ENCODE measurements around the gene PGBD1.
A peak's percentile ranks its signal among the peaks of the same experiment; 100 is the strongest.

PGBD1 gene

DNA sequence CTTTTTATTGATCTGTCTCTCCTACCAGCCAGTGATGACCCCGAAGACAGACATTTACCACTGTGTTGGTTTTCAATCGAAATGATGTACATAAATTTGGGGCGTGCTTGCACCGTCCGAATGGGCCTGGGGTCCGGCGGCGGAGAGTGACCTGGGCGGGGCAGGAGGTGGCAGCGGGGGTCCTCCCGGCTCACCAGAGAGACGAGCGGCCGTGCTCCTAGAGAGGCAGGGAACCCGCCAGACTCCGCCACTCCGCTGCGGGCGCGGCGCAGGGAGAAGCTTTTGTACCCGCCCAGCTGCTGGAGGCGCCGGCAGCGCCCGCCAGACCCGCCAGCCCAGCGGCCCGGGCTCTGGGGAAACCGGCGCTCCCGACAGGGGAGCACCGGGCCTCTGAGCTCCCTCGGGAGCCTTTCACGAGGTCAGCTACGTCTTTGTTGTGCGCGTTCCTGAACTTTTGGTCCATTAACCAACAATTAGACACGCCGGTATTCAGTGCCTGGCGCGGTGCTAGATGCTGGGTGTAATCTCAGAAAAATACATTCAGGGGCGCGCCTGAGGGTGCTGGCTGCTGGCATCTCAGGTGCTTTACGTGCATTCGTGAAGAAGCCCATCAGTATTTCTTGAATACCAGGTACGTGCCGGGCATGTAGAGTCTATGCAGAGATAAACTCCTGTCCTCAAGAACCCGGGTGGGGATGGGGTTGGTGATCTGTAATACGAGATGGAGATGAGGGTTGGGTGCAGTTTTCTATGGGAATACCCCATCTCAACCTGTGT is at the start of gene PGBD1:
PGBD1 (plus strand) TSS at position 285 of the 777 bp plus-strand sequence. CDS start 2,242 bp downstream, outside the sequence.
- DNase-seq (ENCODE audit: low spot score): peak; percentile 73

DNA sequence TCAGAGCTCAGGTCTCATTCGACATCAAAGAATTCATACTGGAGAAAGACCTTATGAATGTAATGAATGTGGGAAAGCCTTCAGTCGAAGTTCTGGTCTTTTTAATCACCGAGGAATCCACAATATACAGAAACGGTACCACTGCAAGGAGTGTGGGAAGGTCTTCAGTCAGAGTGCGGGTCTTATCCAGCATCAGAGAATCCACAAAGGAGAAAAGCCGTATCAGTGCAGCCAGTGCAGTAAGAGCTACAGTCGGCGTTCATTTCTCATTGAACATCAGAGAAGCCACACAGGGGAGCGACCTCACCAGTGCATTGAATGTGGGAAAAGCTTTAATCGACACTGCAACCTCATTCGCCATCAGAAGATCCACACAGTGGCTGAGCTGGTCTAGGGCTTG is 48.6 kb upstream of the PGBD1 start:
- DNase-seq (ENCODE audit: low spot score): no peak

- no peak for DNase-seq (ENCODE audit: low spot score)
Observed at GRCh38 chr6:28235912-28236452, 45.4 kb upstream of the PGBD1 start.

- no peak for DNase-seq (ENCODE audit: low spot score)
Observed at GRCh38 chr6:28239636-28240035, 41.7 kb upstream of the PGBD1 start.

GRCh38 chr6:28240471-28240870 is 40.9 kb upstream of the PGBD1 start:
- DNase-seq (ENCODE audit: low spot score): no peak

DNA sequence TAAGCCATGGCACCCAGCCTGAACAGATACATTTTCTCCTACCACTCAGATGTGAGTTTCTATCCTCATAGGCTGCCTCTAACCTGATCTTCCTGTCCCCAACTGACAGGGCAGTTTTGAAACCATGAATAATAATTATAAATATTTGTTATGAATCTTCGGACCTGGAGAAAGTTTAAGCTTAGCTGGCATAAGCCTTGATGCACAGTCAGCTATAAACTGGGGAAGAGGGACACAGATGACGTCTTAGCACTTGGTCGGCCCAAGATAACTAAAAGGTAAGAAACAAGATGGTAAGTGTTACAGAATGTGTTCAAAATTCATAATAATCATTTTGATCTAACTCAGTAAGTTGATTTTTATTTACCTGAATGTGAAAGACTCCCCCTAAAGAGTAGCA is 37.4 kb upstream of the PGBD1 start:
- DNase-seq (ENCODE audit: low spot score): no peak

DNA sequence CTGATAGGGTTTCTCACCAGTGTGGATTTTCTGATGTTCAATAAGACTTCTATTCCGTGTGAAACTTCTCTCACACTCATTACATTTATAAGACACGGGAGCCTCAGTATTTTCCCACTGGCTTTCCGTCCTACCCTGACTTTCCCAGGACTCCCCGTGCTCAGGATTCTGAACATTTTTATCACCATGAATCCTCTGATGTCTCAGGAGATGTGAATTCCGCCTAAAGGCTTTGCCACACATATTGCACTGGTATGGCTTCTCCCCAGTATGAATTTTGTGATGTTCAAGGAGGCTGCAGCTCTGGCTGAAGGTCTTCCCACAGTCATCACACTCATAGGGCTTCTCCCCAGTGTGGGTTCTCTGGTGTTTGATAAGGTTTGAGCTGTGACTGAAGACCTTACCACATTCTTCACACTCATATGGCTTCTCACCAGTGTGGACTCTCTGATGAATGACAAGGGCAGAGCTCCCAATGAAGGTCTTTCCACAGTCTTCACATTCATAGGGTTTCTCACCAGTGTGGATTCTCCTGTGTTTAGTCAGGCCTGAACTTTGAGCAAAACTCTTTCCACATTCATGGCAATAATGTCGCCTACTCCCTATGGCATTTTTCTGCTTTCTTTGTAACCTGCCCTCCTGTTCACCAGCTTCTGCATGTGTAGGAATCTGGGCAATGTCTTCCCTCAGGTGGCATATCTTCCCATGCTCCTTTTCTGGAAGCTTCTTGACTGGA is 36.0 kb upstream of the PGBD1 start:
- no peak for DNase-seq (ENCODE audit: low spot score)

DNA sequence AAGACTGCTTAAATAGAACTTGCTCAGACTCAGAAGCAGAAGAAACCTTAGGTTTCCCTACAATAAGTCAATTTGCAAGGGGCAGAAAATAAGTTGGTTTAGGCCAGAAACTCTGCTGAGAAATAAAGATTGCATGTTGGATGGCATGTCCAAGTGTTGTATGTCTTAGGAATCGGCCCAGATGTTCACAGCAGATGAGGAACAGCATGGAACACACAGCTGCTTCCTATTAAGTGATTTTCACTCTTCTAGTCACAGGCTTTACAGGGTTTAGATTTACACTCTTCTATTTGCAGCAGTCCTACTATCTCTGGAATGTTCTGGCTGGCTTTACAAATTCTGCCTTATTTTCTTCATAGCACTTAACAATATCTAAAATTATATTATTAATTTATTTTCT is 32.5 kb upstream of the PGBD1 start:
- DNase-seq (ENCODE audit: low spot score): no peak

GRCh38 chr6:28250747-28251146 is 30.6 kb upstream of the PGBD1 start:
- DNase-seq (ENCODE audit: low spot score): no peak

DNA sequence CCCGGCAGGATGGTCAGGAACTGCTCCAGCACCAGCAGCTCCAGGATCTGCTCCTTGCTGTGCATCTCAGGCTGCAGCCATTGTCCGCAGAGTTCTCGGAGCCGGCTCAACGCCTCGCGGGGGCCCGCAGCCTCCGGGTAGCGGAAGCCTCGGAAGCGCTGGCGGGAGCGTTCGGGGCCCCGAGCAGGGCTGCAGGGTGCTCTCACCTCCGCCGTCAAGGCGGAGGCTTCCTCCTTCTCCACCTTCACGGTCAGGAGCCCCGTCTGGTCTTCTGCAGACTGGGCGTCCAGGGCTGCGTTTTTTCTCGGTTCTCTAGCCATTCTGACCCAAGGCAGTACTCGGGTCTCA is 29.7 kb upstream of the PGBD1 start:
- no peak for DNase-seq (ENCODE audit: low spot score)

DNA sequence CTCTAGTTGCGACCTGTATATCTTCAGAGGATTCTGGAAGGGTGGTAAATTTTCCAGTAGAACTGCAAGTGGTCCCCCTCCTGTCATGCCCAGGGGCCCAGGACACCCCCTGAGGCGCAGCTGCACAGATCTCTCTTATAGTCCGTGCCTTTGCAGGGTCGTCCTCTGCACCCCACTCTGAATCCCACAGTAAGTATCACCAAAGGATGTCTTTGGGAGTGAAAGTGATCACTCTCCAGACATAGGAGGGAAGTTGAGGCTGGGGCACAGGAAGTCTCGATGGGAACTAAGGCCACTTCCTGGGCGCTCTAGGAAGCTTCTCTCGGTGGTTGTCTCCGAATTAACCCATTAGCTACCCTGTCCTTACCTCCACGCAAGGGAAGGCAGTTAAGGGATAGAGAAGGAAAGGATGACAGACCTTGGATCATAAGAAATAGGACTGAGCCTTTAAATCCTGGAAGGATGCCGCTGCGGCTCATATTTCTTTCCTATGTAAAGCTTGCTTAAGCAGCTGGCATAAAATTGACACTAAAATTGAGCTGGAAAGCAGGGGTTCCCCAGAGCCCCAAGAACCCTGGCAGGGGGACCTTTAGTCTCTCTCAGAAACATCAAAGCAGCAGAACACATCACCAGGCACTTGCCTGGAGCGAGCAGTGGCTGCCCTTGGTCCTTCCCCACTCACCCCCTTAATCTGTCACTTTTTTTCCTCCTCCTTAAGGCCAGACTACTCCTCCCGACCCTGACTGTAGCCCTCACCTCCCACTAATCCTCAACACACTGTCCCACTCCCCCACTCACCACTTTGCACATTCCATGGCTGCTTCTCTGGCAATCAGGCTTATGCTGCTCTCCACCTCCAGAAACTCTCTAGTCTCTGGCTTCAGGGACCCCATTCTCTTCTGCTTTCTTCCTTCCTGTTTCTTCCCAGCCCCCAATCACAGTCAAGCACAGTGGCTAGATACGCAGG is 29.1 kb upstream of the PGBD1 start, which contains the start of gene ZKSCAN4:
ZKSCAN4 (minus strand) TSS at position 261 of the 967 bp plus-strand sequence. CDS start 289 bp downstream, outside the sequence.
- DNase-seq (ENCODE audit: low spot score): peak; percentile 79

DNA sequence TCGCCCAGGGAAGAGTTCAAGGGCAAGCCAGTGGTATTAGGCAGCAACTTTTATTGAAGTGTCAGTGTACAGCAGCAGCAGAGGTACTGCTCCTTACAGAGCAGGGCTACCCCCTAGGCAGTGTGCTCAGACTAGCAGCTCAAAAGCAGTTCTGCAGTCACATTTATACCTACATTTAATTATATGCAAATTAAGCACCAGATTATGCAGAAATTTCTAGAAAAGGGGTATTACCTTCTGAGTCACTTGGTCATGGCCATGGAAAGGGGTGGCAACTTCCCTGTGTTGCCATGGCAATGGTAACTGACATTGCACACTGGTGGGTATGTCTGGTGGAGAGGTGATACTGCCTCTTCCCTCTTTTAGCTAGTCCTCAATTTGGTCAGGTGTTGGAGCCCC is 27.3 kb upstream of the PGBD1 start:
- DNase-seq (ENCODE audit: low spot score): no peak

DNA sequence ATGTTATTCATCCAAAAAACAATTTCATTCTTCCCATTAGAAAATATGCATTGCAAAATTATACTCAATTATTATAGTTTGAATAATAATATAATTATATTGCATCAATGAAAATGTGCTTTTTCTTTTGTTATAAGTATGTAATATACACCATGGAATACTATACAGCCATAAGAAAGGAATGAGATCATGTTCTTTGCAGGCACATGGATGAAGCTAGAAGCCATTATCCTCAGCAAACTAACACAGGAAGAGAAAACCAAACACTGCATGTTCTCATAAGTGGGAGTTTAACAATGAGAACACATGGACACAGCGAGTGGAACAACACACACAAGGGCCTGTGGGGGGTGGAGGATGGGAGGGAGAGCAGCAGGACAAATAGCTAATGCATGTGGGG is 24.3 kb upstream of the PGBD1 start:
- no peak for DNase-seq (ENCODE audit: low spot score)

DNA sequence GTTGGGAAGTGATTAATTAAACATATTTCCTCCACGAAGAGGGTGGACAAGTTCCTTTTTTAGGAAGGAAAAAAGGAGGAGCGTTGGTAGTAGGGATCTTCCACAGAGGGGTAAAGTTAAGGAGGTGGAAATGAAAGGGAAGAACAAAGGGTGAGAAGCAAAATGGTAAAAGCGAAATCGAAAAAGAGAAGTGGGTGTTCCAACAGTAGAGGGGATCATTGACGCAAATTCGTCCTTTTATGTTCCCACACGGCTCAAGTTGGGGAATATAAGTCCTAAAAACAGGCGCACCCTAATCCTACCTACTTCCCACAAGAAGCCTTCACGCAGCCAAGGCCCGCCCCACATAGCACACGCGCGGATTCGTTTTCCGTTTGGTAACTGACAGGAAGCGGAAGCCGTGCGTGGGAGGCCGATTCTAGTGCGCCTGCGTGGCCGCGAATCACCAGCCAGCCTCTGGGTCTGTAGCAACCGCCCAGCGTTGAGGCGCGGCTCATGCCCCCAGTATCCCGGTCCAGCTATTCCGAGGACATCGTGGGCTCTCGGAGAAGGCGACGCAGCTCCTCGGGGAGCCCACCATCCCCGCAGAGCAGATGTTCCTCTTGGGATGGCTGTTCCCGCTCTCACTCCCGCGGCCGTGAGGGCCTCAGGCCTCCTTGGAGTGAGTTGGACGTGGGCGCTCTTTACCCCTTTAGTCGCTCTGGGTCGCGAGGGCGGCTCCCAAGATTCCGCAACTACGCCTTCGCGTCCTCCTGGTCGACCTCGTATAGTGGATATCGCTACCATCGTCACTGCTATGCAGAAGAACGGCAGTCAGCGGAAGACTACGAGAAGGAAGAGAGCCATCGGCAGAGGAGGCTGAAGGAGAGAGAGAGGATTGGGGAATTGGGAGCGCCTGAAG is 22.2 kb upstream of the PGBD1 start, which contains the start of gene NKAPL:
NKAPL (plus strand) TSS at position 421 of the 901 bp plus-strand sequence; CDS start at position 496, 75 bp downstream.
- no peak for DNase-seq (ENCODE audit: low spot score)

GRCh38 chr6:28263922-28264321 is 17.4 kb upstream of the PGBD1 start:
- DNase-seq (ENCODE audit: low spot score): no peak

GRCh38 chr6:28264834-28265401 is 16.5 kb upstream of the PGBD1 start:
- DNase-seq (ENCODE audit: low spot score): no peak

DNA sequence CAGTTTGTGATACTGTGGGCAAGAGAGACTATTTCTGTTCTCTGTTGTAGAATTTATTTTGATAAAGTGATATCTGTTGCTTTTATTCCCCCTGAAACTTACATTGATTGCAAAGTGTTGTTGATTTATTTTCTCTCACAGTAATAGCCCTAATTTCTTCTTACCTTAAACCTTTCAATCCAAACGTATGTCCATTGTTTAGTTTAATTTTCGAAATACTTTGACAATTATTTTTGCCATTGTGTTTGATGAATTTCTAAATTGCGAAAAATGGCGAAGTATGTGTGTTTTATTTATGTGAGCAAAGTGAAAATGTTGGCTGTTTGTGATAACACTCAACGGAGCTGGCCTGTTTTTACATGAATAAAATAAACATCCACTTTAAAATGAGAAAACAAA is 14.8 kb upstream of the PGBD1 start:
- no peak for DNase-seq (ENCODE audit: low spot score)

GRCh38 chr6:28266962-28267694 is 14.2 kb upstream of the PGBD1 start, which contains the start of gene ZSCAN26:
Gene ZSCAN26, plus strand, starts transcription at chr6:28267143. Its CDS starts 4,777 bp downstream, at chr6:28271920.
- DNase-seq (ENCODE audit: low spot score): peak; percentile 77

DNA sequence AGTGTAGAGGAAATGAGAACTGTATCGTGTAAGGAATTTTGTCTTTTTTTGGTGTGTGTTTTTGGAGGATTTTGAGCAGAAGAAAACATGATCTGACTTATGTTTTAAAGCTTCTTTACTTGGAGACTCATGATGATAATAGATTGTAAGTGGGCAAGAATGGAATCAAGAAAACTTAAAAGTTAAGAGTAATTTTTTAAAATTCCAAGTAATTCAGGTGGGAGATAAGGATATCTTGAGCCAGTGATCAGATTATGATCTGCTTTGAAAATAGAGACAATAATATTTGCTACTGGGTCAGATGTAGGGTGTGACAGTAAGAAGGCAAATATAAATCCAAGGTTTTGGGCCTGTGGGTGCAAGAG is 13.7 kb upstream of the PGBD1 start:
- DNase-seq (ENCODE audit: low spot score): no peak

DNA sequence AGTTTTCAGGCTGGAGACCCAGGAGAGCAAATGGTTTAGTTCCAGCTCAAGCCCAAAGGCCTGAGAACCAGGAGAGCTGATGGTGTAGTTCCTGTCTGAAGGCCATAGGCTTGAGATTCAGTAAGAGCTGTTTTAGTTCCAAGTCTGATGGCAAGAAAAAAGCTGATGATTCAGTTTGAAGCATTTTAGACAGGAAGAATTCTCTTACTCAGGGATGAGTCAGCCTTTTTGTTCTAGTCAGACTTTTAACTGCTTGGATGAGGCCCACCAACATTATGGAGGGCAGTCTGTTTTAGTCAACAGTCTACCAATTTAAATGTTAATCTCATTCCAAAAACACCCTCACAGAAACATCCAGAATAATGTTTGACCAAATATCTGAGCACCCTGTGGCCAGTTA is 11.9 kb upstream of the PGBD1 start:
- peak; percentile 49 for DNase-seq (ENCODE audit: low spot score)

All from LoVo (cell line).